ENCODE data around the gene PGAM2.
"Not testable (repeated sequence)": the region's sequence is repeated elsewhere in the genome, so short reads cannot be mapped to it uniquely, and the experiment has no call there.

PGAM2 gene

DNA sequence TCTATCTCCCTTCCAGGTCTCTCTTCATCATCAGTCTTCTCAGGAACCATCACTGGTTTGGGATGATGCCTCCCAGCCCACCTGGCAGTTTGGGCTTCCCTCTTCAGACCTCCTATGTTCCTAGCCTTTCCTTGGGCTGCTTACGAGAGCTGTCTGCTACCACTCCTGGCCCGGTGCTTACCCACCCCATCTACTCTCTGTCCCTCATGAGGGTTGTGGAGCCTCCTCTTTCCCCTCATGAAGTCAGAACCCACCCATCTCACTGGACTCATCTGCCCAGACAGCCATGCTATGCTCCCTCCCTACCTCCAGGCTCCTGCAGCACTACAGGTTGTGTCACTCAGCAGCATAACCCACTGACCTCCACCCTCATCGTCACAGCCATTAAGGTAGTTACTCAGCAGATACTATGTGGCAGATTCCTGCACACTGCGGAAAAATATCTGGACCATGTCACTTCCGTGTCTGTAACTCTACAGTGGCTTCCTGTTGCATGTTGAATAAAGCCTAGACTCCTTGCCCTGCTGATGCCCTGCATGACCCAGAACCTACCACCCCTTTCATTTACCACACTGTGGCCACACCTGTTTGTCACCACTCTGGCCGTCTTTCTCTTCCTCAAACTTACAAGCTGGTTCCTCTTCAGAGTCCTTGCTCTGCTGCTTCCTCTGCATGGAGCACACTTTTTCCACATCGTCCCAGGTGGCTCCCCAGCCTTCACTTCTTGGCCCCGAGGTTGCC is 18.9 kb downstream of the PGAM2 start:
- no peak for FAIRE-seq

GRCh38 chr7:44045226-44046014 is 19.9 kb downstream of the PGAM2 start:
- FAIRE-seq = no peak

DNA sequence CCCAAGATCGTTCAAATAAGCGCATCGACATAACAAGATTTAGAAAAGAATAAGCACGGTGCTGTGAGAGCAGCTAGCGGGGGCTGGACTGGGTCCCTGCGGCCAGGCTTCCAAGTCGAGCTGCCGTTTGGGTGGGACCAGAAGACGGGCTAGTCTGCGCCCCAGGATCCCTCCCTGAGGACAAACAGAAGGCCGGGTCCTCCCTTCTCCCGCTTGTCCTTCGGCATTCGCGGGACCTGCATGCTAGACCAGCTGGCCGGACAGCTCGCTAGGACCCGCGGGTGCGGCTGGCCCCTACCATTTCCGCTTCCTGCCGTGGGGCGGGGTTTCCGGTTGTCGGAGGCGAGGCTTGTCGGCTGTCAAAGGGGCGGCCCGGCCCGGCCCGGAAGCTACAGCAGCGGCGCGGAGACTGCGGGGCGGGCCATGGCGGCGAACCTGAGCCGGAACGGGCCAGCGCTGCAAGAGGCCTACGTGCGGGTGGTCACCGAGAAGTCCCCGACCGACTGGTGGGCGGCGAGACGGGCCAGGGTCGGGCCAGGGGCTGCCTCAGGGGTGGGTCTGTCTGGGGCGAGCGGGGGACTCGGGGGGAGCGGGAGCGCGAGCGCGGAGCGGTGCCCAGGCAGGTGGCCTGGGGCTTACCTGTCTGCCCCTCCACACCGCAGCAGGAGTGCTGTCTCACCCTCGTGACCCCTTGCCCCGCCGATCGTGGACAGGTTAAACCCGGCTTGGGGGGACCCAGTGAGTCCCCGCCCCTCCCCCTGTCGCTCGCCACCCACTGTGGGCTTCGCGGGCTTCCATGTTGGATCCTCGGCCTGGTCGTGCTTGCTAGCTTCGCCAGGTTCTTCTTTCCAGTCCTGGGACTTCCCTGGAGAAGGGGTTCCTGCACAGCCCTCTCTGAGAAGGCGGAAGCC is 20.8 kb downstream of the PGAM2 start, which contains the start of gene DBNL:
Gene DBNL (plus strand): TSS at position 388 of the 911 bp plus-strand sequence. CDS start 36 bp downstream, at position 424.
- FAIRE-seq = no peak

GRCh38 chr7:44043902-44044301 is 21.5 kb downstream of the PGAM2 start:
- FAIRE-seq = no peak

DNA sequence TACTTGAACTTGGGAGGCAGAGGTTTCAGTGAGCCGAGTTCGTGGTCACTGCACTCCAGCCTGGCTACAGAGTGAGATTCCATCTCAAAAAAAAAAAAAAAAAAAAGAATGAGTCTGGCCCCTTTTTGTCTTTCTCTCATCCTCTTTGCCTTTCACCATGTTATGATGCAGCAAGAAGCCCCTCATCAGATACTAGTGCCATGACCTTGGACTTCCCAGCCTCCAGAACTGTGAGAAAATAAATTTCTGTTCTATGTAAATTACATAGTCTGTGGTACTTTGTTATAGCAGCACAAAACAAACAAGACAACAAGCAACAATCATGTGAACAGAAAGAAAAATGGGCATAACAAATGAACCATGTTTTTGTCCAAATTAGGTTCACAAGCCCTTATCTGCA is 23.1 kb downstream of the PGAM2 start:
- FAIRE-seq = no peak

GRCh38 chr7:44040493-44040891 is 24.9 kb downstream of the PGAM2 start:
- not testable (repeated sequence) for FAIRE-seq

GRCh38 chr7:44039800-44040492 is 25.4 kb downstream of the PGAM2 start:
- not testable (repeated sequence) for FAIRE-seq

- not testable (repeated sequence) for FAIRE-seq
These were observed 26.3 kb downstream of the PGAM2 start for GRCh38 chr7:44038961-44039558.

- FAIRE-seq = not testable (repeated sequence)
These were observed 26.8 kb downstream of the PGAM2 start for GRCh38 chr7:44038553-44038952.

GRCh38 chr7:44037951-44038350 is 27.4 kb downstream of the PGAM2 start:
- not testable (repeated sequence) for FAIRE-seq

DNA sequence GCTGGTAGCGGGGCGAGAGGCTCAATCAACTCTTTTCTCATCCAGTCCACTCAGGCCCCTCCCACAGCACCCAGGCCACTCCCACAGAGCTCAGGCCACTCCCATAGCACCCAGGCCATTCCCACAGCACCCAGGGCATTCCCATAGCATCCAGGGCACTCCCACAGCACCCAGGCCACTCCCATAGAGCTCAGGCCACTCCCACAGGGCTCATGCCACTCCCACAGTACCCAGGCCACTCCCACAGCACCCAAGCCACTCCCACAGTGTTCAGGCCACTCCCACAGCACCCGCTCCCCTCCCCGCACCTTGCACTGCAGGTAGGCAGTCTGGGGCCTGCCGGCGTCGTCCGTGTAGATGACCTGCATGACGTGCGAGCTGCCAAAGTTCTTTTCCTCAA is 29.0 kb downstream of the PGAM2 start:
- FAIRE-seq = not testable (repeated sequence)

DNA sequence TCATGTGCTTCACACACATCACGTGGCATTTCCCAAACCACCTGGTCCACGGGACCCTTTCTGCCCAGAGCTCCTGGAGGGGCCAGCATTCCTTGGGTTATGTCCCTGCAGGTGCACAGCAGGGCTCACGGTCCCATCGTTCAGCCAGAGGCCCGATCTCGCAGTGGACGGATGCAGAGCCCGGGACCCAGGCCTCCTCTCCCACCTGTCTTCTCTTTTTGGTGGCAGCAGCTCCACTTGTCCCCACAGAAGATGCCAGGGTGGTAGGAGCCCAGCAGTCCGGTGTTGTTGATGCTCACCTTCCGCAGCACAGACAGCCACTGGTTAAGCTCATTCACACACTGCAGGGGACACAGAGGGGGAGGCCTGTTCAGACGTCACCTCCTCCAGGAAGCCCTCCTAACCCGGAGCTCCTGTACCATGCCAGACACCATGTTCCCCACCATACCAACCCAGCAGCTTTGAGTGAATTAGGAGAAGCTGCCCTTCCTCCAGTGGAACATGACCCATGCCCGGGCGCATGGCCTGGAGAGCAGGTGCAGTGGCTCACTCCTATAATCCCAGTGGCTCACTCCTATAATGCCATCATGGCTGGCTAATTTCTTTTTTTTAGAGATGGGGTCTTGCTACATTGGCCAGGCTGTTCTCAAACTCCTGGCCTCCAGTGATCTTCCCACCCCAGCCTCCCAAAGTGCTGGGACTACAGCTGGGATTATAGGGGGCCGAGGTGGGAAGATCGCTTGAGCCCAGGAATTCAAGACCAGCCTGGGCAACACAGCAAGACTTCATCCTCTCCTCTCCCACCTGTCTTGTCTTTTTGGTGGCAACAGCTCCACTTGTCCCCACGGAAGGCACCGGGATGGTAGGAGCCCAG is 31.2 kb downstream of the PGAM2 start:
- not testable (repeated sequence) for FAIRE-seq

GRCh38 chr7:44032031-44032430 is 33.3 kb downstream of the PGAM2 start:
- FAIRE-seq = not testable (repeated sequence)

DNA sequence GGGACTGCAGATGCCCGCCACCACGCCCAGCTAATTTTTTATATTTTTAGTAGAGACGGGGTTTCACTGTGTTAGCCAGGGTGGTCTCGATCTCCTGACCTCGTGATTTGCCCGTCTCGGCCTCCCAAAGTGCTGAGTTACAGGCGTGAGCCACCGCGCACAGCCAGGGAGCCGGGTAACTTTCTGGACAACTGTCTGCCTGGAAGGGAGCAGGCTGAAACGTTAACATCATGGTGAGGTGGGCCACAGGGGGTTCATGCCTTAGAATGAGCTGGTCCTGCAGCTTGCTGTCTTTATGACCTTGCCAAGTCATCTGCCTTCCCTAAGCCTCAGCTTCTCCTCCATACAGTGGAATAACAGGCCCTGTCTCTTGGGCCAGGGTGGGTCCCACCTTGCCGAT is 34.0 kb downstream of the PGAM2 start:
- FAIRE-seq = not testable (repeated sequence)

DNA sequence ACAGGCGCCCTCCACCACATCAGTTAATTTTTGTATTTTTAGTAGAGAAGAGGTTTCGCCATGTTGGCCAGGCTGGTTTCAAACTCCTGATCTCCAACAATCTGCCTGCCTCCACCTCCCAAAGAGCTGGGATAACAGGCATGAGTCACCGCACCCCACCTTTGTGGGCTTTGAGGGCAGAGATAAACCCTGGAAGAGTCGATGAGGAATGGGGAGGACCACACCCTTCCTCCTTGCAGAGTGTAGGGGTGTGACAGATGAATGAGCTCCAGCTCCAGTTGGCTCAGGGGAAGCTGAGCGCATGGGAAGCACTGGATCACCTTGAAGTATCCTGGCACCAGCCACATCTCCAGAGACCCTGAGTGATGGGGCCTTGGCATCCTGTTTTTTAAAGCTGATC is 35.3 kb downstream of the PGAM2 start:
- not testable (repeated sequence) for FAIRE-seq

- not testable (repeated sequence) for FAIRE-seq
These were observed 35.9 kb downstream of the PGAM2 start for GRCh38 chr7:44029433-44029832.

DNA sequence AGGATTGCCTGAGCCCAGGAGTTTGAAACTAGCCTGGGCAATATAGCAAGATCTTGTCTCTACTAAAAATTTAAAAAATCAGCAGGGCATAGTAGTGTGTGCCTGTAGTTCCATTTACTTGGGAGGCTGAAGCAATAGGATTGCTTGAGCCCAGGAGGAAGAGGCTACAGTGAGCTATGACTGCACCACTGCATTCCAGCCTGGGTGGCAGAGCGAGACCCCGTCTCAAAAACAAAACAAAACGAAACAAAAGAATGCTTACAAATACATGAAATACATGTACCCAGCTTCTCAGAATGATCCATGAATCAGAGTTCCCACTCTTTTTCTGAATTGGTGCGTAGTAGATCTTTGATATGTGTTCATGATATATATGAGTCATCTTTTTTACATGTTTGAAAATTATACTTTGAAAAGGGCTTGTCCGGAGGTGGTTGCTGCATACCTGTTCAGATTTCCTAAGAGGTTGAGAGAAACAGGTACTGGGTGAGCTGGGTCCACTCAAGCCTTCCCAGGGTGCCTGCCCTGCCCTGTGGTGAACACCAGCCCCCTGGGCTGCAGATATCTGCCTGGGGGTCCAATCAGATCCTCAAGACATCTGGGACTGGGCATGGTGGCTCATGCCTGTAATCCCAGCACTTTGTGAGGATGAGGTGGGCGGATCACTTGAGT is 42.4 kb downstream of the PGAM2 start:
- FAIRE-seq = not testable (repeated sequence)

DNA sequence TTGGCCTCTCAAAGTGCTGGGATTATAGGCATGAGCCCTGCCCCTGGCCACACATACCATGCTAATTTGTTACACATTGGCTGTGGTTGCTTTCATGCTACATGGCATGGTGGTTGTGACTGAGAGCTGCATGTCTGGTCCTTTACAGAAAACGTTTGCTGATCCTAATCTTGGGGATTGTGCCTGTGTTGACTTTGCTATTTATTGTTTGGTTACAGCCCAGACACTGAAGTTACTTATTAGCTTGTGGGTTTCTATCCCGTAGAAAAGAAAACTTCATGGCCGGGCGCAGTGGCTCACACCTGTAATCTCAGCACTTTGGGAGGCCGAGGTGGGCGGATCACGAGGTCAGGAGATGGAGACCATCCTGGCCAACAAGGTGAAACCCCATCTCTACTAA is 43.3 kb downstream of the PGAM2 start:
- not testable (repeated sequence) for FAIRE-seq

GRCh38 chr7:44019825-44020224 is 45.5 kb downstream of the PGAM2 start:
- FAIRE-seq = not testable (repeated sequence)

All from endometrium (tissue), 2 donors.